Measurements from ENCODE around the gene PDZK1.
"Not testable (repeated sequence)": the region's sequence is repeated elsewhere in the genome, so short reads cannot be mapped to it uniquely, and the experiment has no call there.

Gene PDZK1

DNA sequence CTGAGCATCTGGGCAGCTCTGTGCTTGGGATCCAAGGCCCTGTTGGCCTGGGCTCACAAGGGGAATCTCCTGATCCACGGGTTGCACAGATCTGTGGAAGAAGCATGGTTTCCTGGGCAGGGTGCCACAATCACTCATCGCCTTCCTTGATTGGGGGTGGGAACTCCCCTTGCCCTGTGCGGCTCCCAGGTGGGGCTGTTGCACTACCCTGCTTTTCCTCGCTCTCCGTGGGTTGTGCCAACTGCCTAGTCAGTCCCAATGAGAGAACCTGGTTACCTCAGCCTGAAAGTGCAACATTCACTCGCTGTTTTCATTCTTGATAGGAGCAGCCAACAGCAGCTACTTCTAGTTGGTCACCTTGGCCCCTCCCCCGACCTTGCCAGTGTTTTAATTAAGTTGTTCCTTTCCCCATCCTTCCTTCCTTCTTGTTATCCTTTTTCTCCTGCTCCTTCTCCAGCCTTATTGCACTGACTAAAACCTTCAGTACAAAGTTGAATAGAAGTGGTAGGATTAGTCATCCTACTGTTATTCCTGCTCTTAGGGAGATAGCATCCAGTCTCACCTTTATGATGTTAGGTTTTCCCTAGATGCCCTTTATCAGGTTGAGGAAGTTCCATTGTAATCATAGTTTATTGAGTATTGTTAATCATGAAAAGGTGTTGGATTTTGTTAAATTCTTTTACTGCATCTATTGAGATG lies 50.8 kb downstream of the PDZK1 start:
- not testable (repeated sequence) for DNase-seq (ENCODE audit: low read depth)

- DNase-seq (ENCODE audit: low read depth) = not testable (repeated sequence)
These were observed 63.2 kb downstream of the PDZK1 start for GRCh38 chr1:145643990-145644389.

DNA sequence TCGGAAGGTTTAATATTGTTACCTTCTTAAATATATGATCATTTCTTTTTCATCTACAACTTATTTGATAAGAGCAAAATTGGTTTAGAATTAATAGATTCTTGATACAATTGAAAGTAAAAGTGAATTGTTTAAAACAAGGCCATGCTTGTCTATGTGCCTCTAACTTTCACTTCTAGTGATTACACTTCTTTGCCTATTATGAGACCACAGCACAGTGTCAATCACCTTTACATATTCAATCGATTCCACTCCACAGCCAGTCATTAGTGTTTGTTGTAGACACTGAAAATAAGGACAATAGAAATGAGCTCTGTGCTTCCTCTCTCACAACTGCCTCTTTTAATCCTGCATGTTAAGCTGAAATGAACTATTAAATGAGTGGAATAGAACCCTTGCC lies 65.3 kb downstream of the PDZK1 start:
- not testable (repeated sequence) for DNase-seq (ENCODE audit: low read depth)

DNA sequence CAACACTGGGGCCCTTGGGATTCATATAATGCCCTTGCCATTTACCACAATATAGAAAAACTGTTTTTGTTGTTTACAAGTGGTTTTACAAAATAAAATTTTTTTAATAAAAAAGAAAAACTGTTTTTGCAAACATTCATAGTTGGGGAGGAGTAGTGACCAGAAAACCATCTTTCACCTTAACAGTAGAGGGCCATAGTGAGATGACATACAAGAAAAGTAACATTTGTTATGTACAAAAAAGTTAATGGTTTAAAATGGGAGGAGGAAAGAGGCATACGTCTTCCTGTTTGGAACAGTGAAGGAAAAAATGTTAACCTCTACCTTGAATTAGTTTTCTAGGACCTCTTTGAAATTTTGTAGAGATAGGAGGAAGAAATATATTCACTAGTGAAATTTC lies 70.9 kb downstream of the PDZK1 start:
- DNase-seq (ENCODE audit: low read depth) = not testable (repeated sequence)

DNA sequence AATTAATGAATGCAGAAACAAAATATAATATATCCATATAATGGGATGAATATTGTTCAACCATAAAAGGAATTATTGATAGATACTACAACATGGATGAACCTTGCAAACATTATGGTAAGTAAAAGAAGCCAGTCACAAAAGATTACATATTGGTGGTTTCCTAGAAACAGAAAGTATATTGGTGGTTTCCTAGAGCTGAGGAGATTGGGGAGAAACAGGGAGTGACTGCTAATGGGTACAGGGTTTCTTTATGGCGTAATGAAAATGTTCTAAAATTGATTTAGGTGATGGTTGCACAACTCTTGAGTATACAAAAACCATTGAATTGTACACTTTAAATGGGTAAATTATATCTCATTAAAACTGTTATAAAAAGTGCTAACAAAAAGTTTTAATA lies 85.0 kb downstream of the PDZK1 start:
- DNase-seq (ENCODE audit: low read depth) = not testable (repeated sequence)
